Transverse colon (tissue), 4 donors: ENCODE measurements around the gene AGPAT3. TPM values are rescaled to one million over a fixed set of nuclear protein-coding genes. Genes with fewer than 3 reads are reported as not detected.
A peak's percentile ranks its signal among the peaks of the same experiment; 100 is the strongest.

ENCODE experiments used
- DNase-seq: peaks from one replicate; pipeline ENCODE4 v3.0.0-alpha.2; 2019
- H3K27ac ChIP-seq, 4 donors: fragments of 200-600 bp; sonication (generic); 2 replicates each; pipeline ENCODE4 v1.5.1; 2016 to 2018; ENCODE audit warnings: inconsistent platforms in 4 of 4
- H3K27me3 ChIP-seq: fragments of 200-600 bp; sonication (generic); 2 replicates; pipeline ENCODE4 v1.5.1; 2017; ENCODE audit warnings: inconsistent platforms
- H3K36me3 ChIP-seq, 4 donors: fragments of 200-600 bp; sonication (generic); 2 replicates each; pipeline ENCODE4 v1.5.1; 2017 to 2019; ENCODE audit warnings: inconsistent platforms in 4 of 4
- H3K4me1 ChIP-seq, 4 donors: fragments of 200-600 bp; sonication (generic); 2 replicates each; pipeline ENCODE4 v1.5.1; 2017 to 2020; ENCODE audit warnings: inconsistent platforms in 4 of 4
- H3K4me3 ChIP-seq, 4 donors: fragments of 200-600 bp; sonication (generic); 1 replicate in 1 of 4; 2 replicates in 3 of 4; pipeline versions ENCODE4 v1.5.1 to v1.6.1; 2017 to 2019; ENCODE audit warnings: inconsistent platforms in 4 of 4
- H3K9me3 ChIP-seq, 2 donors: fragments of 200-600 bp; sonication (generic); 2 replicates each; pipeline ENCODE4 v1.5.1; 2017 to 2019; ENCODE audit warnings: inconsistent platforms in 2 of 2
- CTCF ChIP-seq, 5 experiments: fragments of 200-600 bp in 3 of 5; fragments of 450-650 bp in 2 of 5; sonication (generic) in 3 of 5; IDR thresholded peaks; 1 replicate in 2 of 5; 2 replicates in 3 of 5; pipeline ENCODE4 v1.5.1; 2016 to 2017; ENCODE audit warnings: antibody characterized with exemption in 5 of 5, inconsistent platforms in 3 of 5, mild to moderate bottlenecking in 2 of 5, moderate library complexity in 1 of 5
- EP300 ChIP-seq: sonication (generic); formaldehyde crosslinking; IDR thresholded peaks from one replicate; pipeline ENCODE4 v1.6.1; 2017; ENCODE audit warnings: antibody characterized with exemption, low read depth
- POLR2A ChIP-seq: fragments of 450-650 bp; IDR thresholded peaks from one replicate; pipeline ENCODE4 v1.6.1; 2016; ENCODE audit warnings: antibody characterized with exemption, mild to moderate bottlenecking, moderate library complexity
- POLR2AphosphoS5 ChIP-seq, 3 donors: sonication (generic); formaldehyde crosslinking; IDR thresholded peaks; one replicate each; pipeline ENCODE4 v1.6.1; 2016; ENCODE audit warnings: antibody characterized with exemption in 3 of 3
- WGBS, 2 donors: methylation state at CpG; one replicate each; pipeline ENCODE4 v1.1.5; 2018; ENCODE audit warnings: low coverage in 1 of 2; 5-methylcytosine and 5-hydroxymethylcytosine counted together
- in situ Hi-C, 4 donors: fragments of 200-750 bp; cut with MboI; loops; one replicate each; pipeline versions ENCODE4 v1.15.0 to v1.15.1; 2017; ENCODE audit warnings: low sequenced_read_pairs in 3 of 4, low pct_ligation_motif_present in 1 of 4, low pct_unique_long_range_greater_than_20kb in 1 of 4
- intact Hi-C: fragments of 100-400 bp; cut with DNase I; formaldehyde crosslinking; loops from one replicate; pipeline ENCODE4 v1.15.1; 2023; ENCODE audit warnings: low total_unique reads
- total RNA-seq, 4 donors: library from RNA; depleted of rRNA; stranded (reverse); fragments of >200 nt; gene quantifications; one replicate each; pipeline ENCODE4 v1.1.0, GENCODE V29; 2016

Gene AGPAT3
- total RNA-seq, 4 donors from 2014 or later = 59.9 to 116 (median 85.3) TPM

GRCh38 chr21:44017601-44018000, 152.6 kb downstream of the AGPAT3 start:
- WGBS, 2 donors = 91 to 93% methylated on average over 8 to 9 of the region's 9 CpGs
- no peaks in the 10 kb centered on the region for H3K36me3 ChIP-seq
- no peak for DNase-seq
- no peak overlapping the region for H3K4me3 ChIP-seq
- H3K27ac ChIP-seq = no peak overlapping the region
- no peaks in the 10 kb centered on the region for H3K9me3 ChIP-seq
- in situ Hi-C loops = no loop called here
- H3K4me1 ChIP-seq = peaks cover 11 to 77% (median 27%) of the 10 kb centered on the region in 4 donors
- intact Hi-C loops = no loop called here
- no peak for TF ChIP-seq POLR2AphosphoS5 (IDR thresholded peaks at IDR 0.05)
- TF ChIP-seq CTCF (IDR thresholded peaks at IDR 0.05) = no peak
- no peak for TF ChIP-seq POLR2A
- TF ChIP-seq EP300 = no peak
- H3K27me3 ChIP-seq = no peaks in the 10 kb centered on the region

GRCh38 chr21:44018127-44018526, 153.1 kb downstream of the AGPAT3 start:
- 92 to 100% methylated on average over 3 to 5 of the region's 5 CpGs for WGBS, 2 donors
- in situ Hi-C loops (no loop called here), intact Hi-C loops (no loop called here)
- no peaks in the 10 kb centered on the region for H3K36me3 ChIP-seq
- H3K4me3 ChIP-seq = no peak overlapping the region
- no peaks in the 10 kb centered on the region for H3K27me3 ChIP-seq
- no peak for TF ChIP-seq POLR2AphosphoS5 (IDR thresholded peaks at IDR 0.05)
- TF ChIP-seq POLR2A = no peak
- no peak for DNase-seq
- no peak overlapping the region for H3K27ac ChIP-seq
- H3K4me1 ChIP-seq = peaks cover 11 to 76% (median 25%) of the 10 kb centered on the region in 4 donors
- H3K9me3 ChIP-seq = no peaks in the 10 kb centered on the region

GRCh38 chr21:44018813-44019567, 154.0 kb downstream of the AGPAT3 start:
- WGBS, 2 donors = 77 to 95% methylated on average over 6 to 10 of the region's 10 CpGs
- in situ Hi-C loops (no loop called here), intact Hi-C loops (no loop called here)
- Histone ChIP-seq H3K4me3 (no peak overlapping the region), H3K27me3 (no peaks in the 10 kb centered on the region), H3K4me1 (peaks cover 3 to 69% (median 18%) of the 10 kb centered on the region in 4 donors), H3K36me3 (no peaks in the 10 kb centered on the region), H3K9me3 (no peaks in the 10 kb centered on the region), H3K27ac (no peak overlapping the region)
- TF ChIP-seq EP300 (no peak), POLR2A (no peak), POLR2AphosphoS5 (IDR thresholded peaks at IDR 0.05) (no peak), CTCF (IDR thresholded peaks at IDR 0.05) (no peak)
- no peak for DNase-seq

GRCh38 chr21:44019568-44019958, 154.5 kb downstream of the AGPAT3 start:
- H3K27ac ChIP-seq = no peak overlapping the region
- in situ Hi-C loops = no loop called here
- no peaks in the 10 kb centered on the region for H3K36me3 ChIP-seq
- intact Hi-C loops = no loop called here
- no peaks in the 10 kb centered on the region for H3K9me3 ChIP-seq
- TF ChIP-seq EP300 (no peak), POLR2A (no peak), POLR2AphosphoS5 (IDR thresholded peaks at IDR 0.05) (no peak), CTCF (IDR thresholded peaks at IDR 0.05) (no peak)
- H3K4me3 ChIP-seq = no peak overlapping the region
- 88 to 100% methylated on average over 2 to 8 of the region's 8 CpGs for WGBS, 2 donors
- peaks cover 0 to 69% (median 12%) of the 10 kb centered on the region in 4 donors for H3K4me1 ChIP-seq
- H3K27me3 ChIP-seq = no peaks in the 10 kb centered on the region
- DNase-seq = no peak

GRCh38 chr21:44020551-44020950, 155.5 kb downstream of the AGPAT3 start:
- Histone ChIP-seq H3K4me3 (no peak overlapping the region), H3K27me3 (no peaks in the 10 kb centered on the region), H3K4me1 (peaks cover 0 to 71% (median 16%) of the 10 kb centered on the region in 4 donors), H3K9me3 (no peaks in the 10 kb centered on the region), H3K27ac (peak overlapping the region in 1 of 4 donors; percentile 1), H3K36me3 (no peaks in the 10 kb centered on the region)
- in situ Hi-C loops = no loop called here
- no peak for DNase-seq
- 79 to 80% methylated on average over 1 to 4 of the region's 4 CpGs for WGBS, 2 donors
- TF ChIP-seq CTCF (IDR thresholded peaks at IDR 0.05) = no peak
- TF ChIP-seq POLR2A = no peak
- TF ChIP-seq POLR2AphosphoS5 (IDR thresholded peaks at IDR 0.05) = no peak
- no peak for TF ChIP-seq EP300
- intact Hi-C loops = no loop called here
